Renal cortical epithelial cell (primary cell): ENCODE results near the gene SMCP. TPM values are rescaled to one million over a fixed set of nuclear protein-coding genes. Genes with fewer than 3 reads are reported as not detected.

Experiments used
- total RNA-seq: library from RNA; depleted of rRNA; stranded (reverse); fragments of >200 nt; gene quantifications from 2 replicates; pipeline ENCODE4 v1.2.3, GENCODE V29; 2014

SMCP gene
- total RNA-seq, 1 donor from 2014 or later: not detected

Other genes starting within 250 kb of the SMCP start
- not detected in 2 replicates for gene LCE2D, start 214.9 kb upstream of the SMCP start, total RNA-seq
- not detected in 2 replicates for gene LCE2C, start 203.0 kb upstream of the SMCP start, total RNA-seq
- gene LCE2B, start 192.2 kb upstream of the SMCP start, total RNA-seq: not detected in 2 replicates
- not detected in 2 replicates for gene LCE2A, start 180.0 kb upstream of the SMCP start, total RNA-seq
- gene LCE4A, start 170.2 kb upstream of the SMCP start, total RNA-seq: not detected in 2 replicates
- gene KPRP, start 120.3 kb upstream of the SMCP start, total RNA-seq: not detected in 2 replicates
- not detected in 2 replicates for gene LCE1F, start 103.2 kb upstream of the SMCP start, total RNA-seq
- gene LCE1E, start 92.1 kb upstream of the SMCP start, total RNA-seq: not detected in 2 replicates
- not detected in 2 replicates for gene LCE1D, start 81.6 kb upstream of the SMCP start, total RNA-seq
- gene LCE1C, start 71.7 kb upstream of the SMCP start, total RNA-seq: not detected in 2 replicates
- gene LCE1B, start 66.4 kb upstream of the SMCP start, total RNA-seq: not detected in 2 replicates
- not detected in 2 replicates for gene LCE1A, start 50.8 kb upstream of the SMCP start, total RNA-seq
- not detected in 2 replicates for gene LCE6A, start 35.5 kb upstream of the SMCP start, total RNA-seq
- gene LCE7A, start 18.3 kb upstream of the SMCP start, total RNA-seq: not detected in 2 replicates
- gene IVL, start 30.2 kb downstream of the SMCP start, total RNA-seq: 0.15 and 2.4 TPM in 2 replicates
- not detected in 2 replicates for gene SPRR5, start 68.9 kb downstream of the SMCP start, total RNA-seq
- gene SPRR4, start 92.3 kb downstream of the SMCP start, total RNA-seq: not detected in 2 replicates
- not detected in 2 replicates for gene SPRR1A, start 105.8 kb downstream of the SMCP start, total RNA-seq
- not detected in 2 replicates for gene SPRR3, start 123.4 kb downstream of the SMCP start, total RNA-seq
- gene SPRR1B, start 152.9 kb downstream of the SMCP start, total RNA-seq: not detected in 2 replicates
- gene SPRR2D, start 162.8 kb downstream of the SMCP start, total RNA-seq: not detected in 2 replicates
- not detected in 2 replicates for gene SPRR2A, start 179.2 kb downstream of the SMCP start, total RNA-seq
- gene SPRR2B, start 193.3 kb downstream of the SMCP start, total RNA-seq: not detected in 2 replicates
- not detected in 2 replicates for gene SPRR2E, start 216.2 kb downstream of the SMCP start, total RNA-seq
- gene SPRR2F, start 235.2 kb downstream of the SMCP start, total RNA-seq: not detected in 2 replicates